ENCODE results near the gene CREB1.
A peak's percentile ranks its signal among the peaks of the same experiment; 100 is the strongest.

CREB1 gene

DNA sequence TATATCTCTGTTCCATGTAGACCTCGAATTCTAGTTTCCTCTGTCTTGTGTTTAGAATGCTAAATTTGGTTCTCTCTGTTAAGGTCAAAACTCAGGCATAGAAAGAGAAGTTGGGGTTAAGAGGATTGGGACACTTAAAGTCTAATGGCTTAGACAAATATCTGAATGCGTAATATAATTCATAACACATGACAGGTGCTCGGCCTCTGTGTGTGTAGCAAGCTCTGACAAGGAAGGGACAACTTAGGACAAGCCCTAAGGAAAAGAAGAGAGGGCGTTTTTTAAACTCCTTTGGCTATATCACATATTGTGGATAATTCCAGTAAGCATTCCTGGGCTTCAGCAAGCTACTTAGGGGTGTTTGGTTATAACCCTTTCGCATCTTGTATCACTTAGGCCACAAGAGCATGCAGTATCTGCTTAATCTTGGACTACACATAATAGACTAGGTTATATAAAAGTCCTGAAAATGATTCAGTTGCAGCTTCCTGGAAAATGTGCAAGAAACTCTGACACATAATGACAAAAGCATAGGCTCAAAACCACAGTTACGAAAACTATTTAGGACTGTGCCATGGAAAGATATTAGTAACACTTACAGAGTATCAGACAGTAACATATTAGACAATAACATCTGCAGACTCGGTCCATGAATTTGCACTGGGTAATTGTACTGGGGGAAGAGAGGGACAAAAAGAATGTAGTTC, 16.1 kb upstream of the CREB1 start:
- Histone ChIP-seq H3K4me3 (ENCODE audit: low read depth, low read length) (no peak overlapping the region), H3K27me3 (ENCODE audit: insufficient read depth, low read length) (no peaks in the 10 kb centered on the region)

DNA sequence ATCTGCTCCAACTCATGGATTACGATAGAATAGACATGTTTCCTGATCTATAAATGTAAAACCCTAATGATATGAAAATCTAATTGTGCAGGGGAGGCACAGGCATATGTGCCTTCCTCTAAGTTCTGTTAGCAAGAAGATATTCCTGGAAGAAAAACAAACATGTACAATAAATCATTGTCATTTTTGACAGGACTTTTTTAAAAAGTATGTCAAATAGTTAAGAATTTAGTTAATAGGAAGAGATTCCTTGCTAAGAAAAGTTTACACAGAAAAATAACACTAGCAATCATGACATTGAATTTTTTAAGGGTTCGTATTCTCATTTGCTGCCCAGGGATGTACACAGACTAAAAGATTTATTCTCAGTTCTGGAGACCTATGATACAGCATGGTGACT, 15.3 kb upstream of the CREB1 start:
- no peak overlapping the region for H3K23ac ChIP-seq (ENCODE audit: low read length)
- no CpG with 5 or more reads among the region's 2 CpGs for WGBS (ENCODE audit: extremely low coverage, insufficient coverage, insufficient read length)
- H3K9me3 ChIP-seq (ENCODE audit: insufficient read depth, low read depth, low read length) = no peaks in the 10 kb centered on the region

More for the DNA sequence above, 16.1 kb upstream of the CREB1 start:
- H2AFZ ChIP-seq (ENCODE audit: insufficient read depth, low read length, poor library complexity) = no peak overlapping the region
- H4K12ac ChIP-seq (ENCODE audit: low read depth, low read length) = no peak overlapping the region
- DNase-seq = peak; percentile 41 to 76
- no peak overlapping the region for H3K27ac ChIP-seq (ENCODE audit: low read depth, low read length)
- WGBS (ENCODE audit: extremely low coverage, insufficient coverage, insufficient read length) = no CpG with 5 or more reads among the region's 7 CpGs
- no peak overlapping the region for H3K23ac ChIP-seq (ENCODE audit: low read length)
- H4K91ac ChIP-seq (ENCODE audit: low read depth, low read length) = no peak overlapping the region
- no peak overlapping the region for H3K4ac ChIP-seq (ENCODE audit: low read depth, low read length)
- H3K79me2 ChIP-seq (ENCODE audit: control insufficient read depth, insufficient read depth, low read length, poor library complexity) = no peaks in the 10 kb centered on the region
- no peak overlapping the region for H3K9ac ChIP-seq (ENCODE audit: low read length)
- no peak overlapping the region for H2AK5ac ChIP-seq (ENCODE audit: low read length)
- no peak overlapping the region for H2BK120ac ChIP-seq (ENCODE audit: insufficient read depth, low read length, poor library complexity)
- H3K4me2 ChIP-seq (ENCODE audit: low read length) = no peak overlapping the region
- H3K79me1 ChIP-seq (ENCODE audit: low read length) = peaks cover 1% of the 10 kb centered on the region
- H2BK5ac ChIP-seq (ENCODE audit: low read depth, low read length, poor library complexity) = no peak overlapping the region
- H4K8ac ChIP-seq (ENCODE audit: low read depth, low read length) = no peak overlapping the region
- H3K18ac ChIP-seq (ENCODE audit: low read length) = no peak overlapping the region
- no peak overlapping the region for H2BK12ac ChIP-seq (ENCODE audit: low read length)
- H3K4me1 ChIP-seq (ENCODE audit: control insufficient read depth in 1 of 2, insufficient read depth in 2 of 2, low read length in 2 of 2) = peaks cover 3 to 5% of the 10 kb centered on the region in 2 experiments
- H3K36me3 ChIP-seq (ENCODE audit: control insufficient read depth in 1 of 2, insufficient read depth in 2 of 2, low read length in 2 of 2) = no peaks in the 10 kb centered on the region
- no peak overlapping the region for H3K14ac ChIP-seq (ENCODE audit: low read length)
- no peaks in the 10 kb centered on the region for H3K9me3 ChIP-seq (ENCODE audit: insufficient read depth, low read depth, low read length)

DNA sequence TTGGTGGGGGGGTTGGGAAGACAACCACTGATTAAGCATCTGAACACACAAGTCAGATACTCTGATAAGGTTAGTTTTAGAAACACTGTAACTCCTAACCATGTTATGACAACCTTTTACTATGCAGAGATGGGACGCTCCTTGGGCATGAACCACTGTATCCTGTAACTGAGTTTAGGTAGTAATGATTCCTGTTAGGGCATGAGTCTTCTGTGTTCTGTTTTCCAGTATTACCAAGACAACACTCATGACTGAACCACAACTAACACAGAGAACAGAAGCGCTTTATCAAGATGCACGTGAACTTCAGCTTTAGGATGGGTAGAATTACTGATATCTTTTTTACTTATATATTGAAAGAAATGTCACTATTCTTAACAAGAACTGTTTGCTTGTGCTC, 14.1 kb upstream of the CREB1 start:
- no peak overlapping the region for H3K4me3 ChIP-seq (ENCODE audit: low read depth, low read length)
- no peak overlapping the region for H4K91ac ChIP-seq (ENCODE audit: low read depth, low read length)
- H3K9ac ChIP-seq (ENCODE audit: low read length) = no peak overlapping the region
- no peaks in the 10 kb centered on the region for H3K9me3 ChIP-seq (ENCODE audit: insufficient read depth, low read depth, low read length)
- DNase-seq = no peak
- no peaks in the 10 kb centered on the region for H3K79me2 ChIP-seq (ENCODE audit: control insufficient read depth, insufficient read depth, low read length, poor library complexity)
- H3K4ac ChIP-seq (ENCODE audit: low read depth, low read length) = no peak overlapping the region
- H4K8ac ChIP-seq (ENCODE audit: low read depth, low read length) = no peak overlapping the region
- no peaks in the 10 kb centered on the region for H3K36me3 ChIP-seq (ENCODE audit: control insufficient read depth in 1 of 2, insufficient read depth in 2 of 2, low read length in 2 of 2)
- H4K12ac ChIP-seq (ENCODE audit: low read depth, low read length) = no peak overlapping the region
- no peak overlapping the region for H2AFZ ChIP-seq (ENCODE audit: insufficient read depth, low read length, poor library complexity)
- WGBS (ENCODE audit: extremely low coverage, insufficient coverage, insufficient read length) = no CpG with 5 or more reads among the region's 3 CpGs
- no peak overlapping the region for H3K4me2 ChIP-seq (ENCODE audit: low read length)
- H2AK5ac ChIP-seq (ENCODE audit: low read length) = no peak overlapping the region
- H3K27ac ChIP-seq (ENCODE audit: low read depth, low read length) = no peak overlapping the region
- H3K18ac ChIP-seq (ENCODE audit: low read length) = no peak overlapping the region
- H3K14ac ChIP-seq (ENCODE audit: low read length) = no peak overlapping the region
- no peak overlapping the region for H2BK120ac ChIP-seq (ENCODE audit: insufficient read depth, low read length, poor library complexity)
- H2BK12ac ChIP-seq (ENCODE audit: low read length) = no peak overlapping the region
- H2BK5ac ChIP-seq (ENCODE audit: low read depth, low read length, poor library complexity) = no peak overlapping the region
- no peaks in the 10 kb centered on the region for H3K27me3 ChIP-seq (ENCODE audit: insufficient read depth, low read length)
- peaks cover 1% of the 10 kb centered on the region for H3K79me1 ChIP-seq (ENCODE audit: low read length)
- peaks cover 3 to 5% of the 10 kb centered on the region in 2 experiments for H3K4me1 ChIP-seq (ENCODE audit: control insufficient read depth in 1 of 2, insufficient read depth in 2 of 2, low read length in 2 of 2)
- no peak overlapping the region for H3K23ac ChIP-seq (ENCODE audit: low read length)

More for the DNA sequence above, 15.3 kb upstream of the CREB1 start:
- Histone ChIP-seq H2AK5ac (ENCODE audit: low read length) (no peak overlapping the region), H3K9ac (ENCODE audit: low read length) (no peak overlapping the region), H3K27me3 (ENCODE audit: insufficient read depth, low read length) (no peaks in the 10 kb centered on the region), H3K14ac (ENCODE audit: low read length) (no peak overlapping the region), H3K36me3 (ENCODE audit: control insufficient read depth in 1 of 2, insufficient read depth in 2 of 2, low read length in 2 of 2) (no peaks in the 10 kb centered on the region), H4K12ac (ENCODE audit: low read depth, low read length) (no peak overlapping the region), H3K4ac (ENCODE audit: low read depth, low read length) (no peak overlapping the region), H4K8ac (ENCODE audit: low read depth, low read length) (no peak overlapping the region), H2BK12ac (ENCODE audit: low read length) (no peak overlapping the region), H3K4me3 (ENCODE audit: low read depth, low read length) (no peak overlapping the region), H2AFZ (ENCODE audit: insufficient read depth, low read length, poor library complexity) (no peak overlapping the region), H3K4me2 (ENCODE audit: low read length) (no peak overlapping the region), H3K79me2 (ENCODE audit: control insufficient read depth, insufficient read depth, low read length, poor library complexity) (no peaks in the 10 kb centered on the region), H2BK5ac (ENCODE audit: low read depth, low read length, poor library complexity) (no peak overlapping the region), H2BK120ac (ENCODE audit: insufficient read depth, low read length, poor library complexity) (no peak overlapping the region), H4K91ac (ENCODE audit: low read depth, low read length) (no peak overlapping the region), H3K18ac (ENCODE audit: low read length) (no peak overlapping the region), H3K79me1 (ENCODE audit: low read length) (peaks cover 1% of the 10 kb centered on the region), H3K27ac (ENCODE audit: low read depth, low read length) (no peak overlapping the region), H3K4me1 (ENCODE audit: control insufficient read depth in 1 of 2, insufficient read depth in 2 of 2, low read length in 2 of 2) (peaks cover 3 to 5% of the 10 kb centered on the region in 2 experiments)
- no peak for DNase-seq

DNA sequence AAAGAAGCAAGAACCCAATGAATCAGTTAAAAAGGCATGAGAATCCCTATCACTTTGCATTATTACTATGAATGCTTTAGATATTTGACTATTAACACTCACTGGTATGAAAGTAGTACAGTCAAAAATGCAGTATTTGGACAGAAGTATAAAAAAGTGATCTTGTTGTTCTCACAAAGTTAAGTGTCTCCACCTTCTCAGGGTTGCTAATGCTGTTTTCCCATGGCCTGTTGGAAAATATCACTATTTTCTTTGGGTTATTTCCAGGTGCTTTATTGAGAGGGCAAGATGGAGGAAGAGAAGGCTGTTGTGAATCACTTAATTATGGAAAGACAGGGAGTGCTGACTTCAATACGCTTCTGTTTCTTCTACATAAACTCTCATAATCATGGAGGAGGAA, 13.6 kb upstream of the CREB1 start:
- no peak overlapping the region for H3K4me3 ChIP-seq (ENCODE audit: low read depth, low read length)
- no peak overlapping the region for H2AFZ ChIP-seq (ENCODE audit: insufficient read depth, low read length, poor library complexity)
- no peak overlapping the region for H3K9ac ChIP-seq (ENCODE audit: low read length)
- H3K23ac ChIP-seq (ENCODE audit: low read length) = no peak overlapping the region
- H3K36me3 ChIP-seq (ENCODE audit: control insufficient read depth in 1 of 2, insufficient read depth in 2 of 2, low read length in 2 of 2) = no peaks in the 10 kb centered on the region
- no peak overlapping the region for H3K27ac ChIP-seq (ENCODE audit: low read depth, low read length)
- no peak overlapping the region for H4K8ac ChIP-seq (ENCODE audit: low read depth, low read length)
- no peak overlapping the region for H2BK5ac ChIP-seq (ENCODE audit: low read depth, low read length, poor library complexity)
- WGBS (ENCODE audit: extremely low coverage, insufficient coverage, insufficient read length) = no CpG with 5 or more reads among the region's 1 CpG
- H3K79me1 ChIP-seq (ENCODE audit: low read length) = peaks cover 1% of the 10 kb centered on the region
- H3K18ac ChIP-seq (ENCODE audit: low read length) = no peak overlapping the region
- peaks cover 3 to 5% of the 10 kb centered on the region in 2 experiments for H3K4me1 ChIP-seq (ENCODE audit: control insufficient read depth in 1 of 2, insufficient read depth in 2 of 2, low read length in 2 of 2)
- H3K4ac ChIP-seq (ENCODE audit: low read depth, low read length) = no peak overlapping the region
- no peak overlapping the region for H4K91ac ChIP-seq (ENCODE audit: low read depth, low read length)
- no peak overlapping the region for H2AK5ac ChIP-seq (ENCODE audit: low read length)
- no peak overlapping the region for H4K12ac ChIP-seq (ENCODE audit: low read depth, low read length)
- H2BK12ac ChIP-seq (ENCODE audit: low read length) = no peak overlapping the region
- no peak overlapping the region for H2BK120ac ChIP-seq (ENCODE audit: insufficient read depth, low read length, poor library complexity)
- no peak overlapping the region for H3K14ac ChIP-seq (ENCODE audit: low read length)
- H3K9me3 ChIP-seq (ENCODE audit: insufficient read depth, low read depth, low read length) = no peaks in the 10 kb centered on the region
- no peaks in the 10 kb centered on the region for H3K79me2 ChIP-seq (ENCODE audit: control insufficient read depth, insufficient read depth, low read length, poor library complexity)
- H3K27me3 ChIP-seq (ENCODE audit: insufficient read depth, low read length) = no peaks in the 10 kb centered on the region
- H3K4me2 ChIP-seq (ENCODE audit: low read length) = no peak overlapping the region
- no peak for DNase-seq
